Mucosa of descending colon (tissue), 3 donors: Measurements from ENCODE around the gene DUSP2. TPM values are rescaled to one million over a fixed set of nuclear protein-coding genes. Genes with fewer than 3 reads are reported as not detected.

Experiments used
- ATAC-seq: fragments of 200-7000 bp; cut with Tn5 transposase; one replicate; pipeline ENCODE4 v1.9.1; 2020; ENCODE audit warnings: mild to moderate bottlenecking, moderate library complexity
- DNase-seq, 3 donors: peaks; one replicate each; pipeline ENCODE4 v3.0.0-alpha.2; 2020
- H3K36me3 ChIP-seq: fragments of 200-600 bp; one replicate; pipeline ENCODE4 v1.8.0; 2021; ENCODE audit warnings: low read depth, mild to moderate bottlenecking
- H3K4me1 ChIP-seq: fragments of 200-600 bp; one replicate; pipeline ENCODE4 v1.8.0; 2021; ENCODE audit warnings: low read depth, mild to moderate bottlenecking
- H3K4me3 ChIP-seq: fragments of 200-600 bp; one replicate; pipeline ENCODE4 v1.8.0; 2021; ENCODE audit warnings: mild to moderate bottlenecking
- H3K9me3 ChIP-seq: fragments of 200-600 bp; one replicate; pipeline ENCODE4 v1.8.0; 2021; ENCODE audit warnings: mild to moderate bottlenecking
- intact Hi-C, 2 donors: fragments of 100-400 bp; cut with DNase I in 1 of 2; cut with micrococcal nuclease in 1 of 2; formaldehyde crosslinking; loops; one replicate each; pipeline versions ENCODE4 v1.11.0 to v1.11.1; 2022; cut with DNase I, micrococcal nuclease
- long read RNA-seq, 2 donors: library from polyadenylated mRNA; unstranded; transcript quantifications; one replicate each; pipeline ENCODE4 v2.0.0, GENCODE V29; 2019 to 2021
- total RNA-seq, 3 donors: library from RNA; stranded (reverse); fragmentation: NEBNext Ultra II Directional in 2 of 3; extraction: Animal tissue kit (Norgen Biotek cat#: 25700) in 2 of 3; gene quantifications; one replicate each; pipeline versions ENCODE4 v1.2.1 to v1.2.4, GENCODE V29; 2021 to 2023
- TF ChIP-seq, protein P1 (sequence below): fragments of 200-600 bp; IDR thresholded peaks from one replicate; pipeline ENCODE4 v1.8.0; 2022; ENCODE audit warnings: antibody characterized with exemption, mild to moderate bottlenecking
- donor health status: DM: no; HTN: no; CAD: no; lungs with moderate emphysema.
- donor health status: DM: no; HTN: no; CAD: no.
- donor health status: DM: no; HTN: yes; CAD: no.

The DUSP2 gene
- total RNA-seq, result 1 to 10 TPM; 1.5 to 2.3 (median 1.6) TPM
- long read RNA-seq, donor 1, partial matches to known transcripts, result 1 of 8 reads
- long read RNA-seq, donor 1, other reads (novel, unspliced or antisense), result 3 of 8 reads
- long read RNA-seq, donor 2, partial matches to known transcripts, result 1 of 4 reads
- long read RNA-seq, donor 2, other reads (novel, unspliced or antisense), result 0 of 4 reads

- TF ChIP-seq, protein P1, sequence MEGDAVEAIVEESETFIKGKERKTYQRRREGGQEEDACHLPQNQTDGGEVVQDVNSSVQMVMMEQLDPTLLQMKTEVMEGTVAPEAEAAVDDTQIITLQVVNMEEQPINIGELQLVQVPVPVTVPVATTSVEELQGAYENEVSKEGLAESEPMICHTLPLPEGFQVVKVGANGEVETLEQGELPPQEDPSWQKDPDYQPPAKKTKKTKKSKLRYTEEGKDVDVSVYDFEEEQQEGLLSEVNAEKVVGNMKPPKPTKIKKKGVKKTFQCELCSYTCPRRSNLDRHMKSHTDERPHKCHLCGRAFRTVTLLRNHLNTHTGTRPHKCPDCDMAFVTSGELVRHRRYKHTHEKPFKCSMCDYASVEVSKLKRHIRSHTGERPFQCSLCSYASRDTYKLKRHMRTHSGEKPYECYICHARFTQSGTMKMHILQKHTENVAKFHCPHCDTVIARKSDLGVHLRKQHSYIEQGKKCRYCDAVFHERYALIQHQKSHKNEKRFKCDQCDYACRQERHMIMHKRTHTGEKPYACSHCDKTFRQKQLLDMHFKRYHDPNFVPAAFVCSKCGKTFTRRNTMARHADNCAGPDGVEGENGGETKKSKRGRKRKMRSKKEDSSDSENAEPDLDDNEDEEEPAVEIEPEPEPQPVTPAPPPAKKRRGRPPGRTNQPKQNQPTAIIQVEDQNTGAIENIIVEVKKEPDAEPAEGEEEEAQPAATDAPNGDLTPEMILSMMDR, result no peak
- DNase-seq (peak; percentile 79 to 92 (median 87)), ATAC-seq (peak; percentile 77)
- Histone ChIP-seq H3K9me3 (no peaks in the 10 kb centered on the region), H3K4me1 (peaks cover 13% of the 10 kb centered on the region), H3K36me3 (no peaks in the 10 kb centered on the region), H3K4me3 (peak within 1 kb of the TSS; percentile 12)
- intact Hi-C loops, result no loop called here
Measured at GRCh38 chr2:96145036-96145847, at the start of gene DUSP2. DUSP2 (minus strand) TSS chr2:96145440; CDS start chr2:96145354, 86 bp downstream.

GRCh38 chr2:96191937-96192670 is 46.9 kb upstream of the DUSP2 start:
- intact Hi-C loops, result no loop called here
- DNase-seq (no peak), ATAC-seq (no peak)
- Histone ChIP-seq H3K9me3 (no peaks in the 10 kb centered on the region), H3K4me1 (peaks cover 13% of the 10 kb centered on the region), H3K36me3 (peaks cover 19% of the 10 kb centered on the region), H3K4me3 (no peak overlapping the region)
- TF ChIP-seq, protein P1, result no peak

GRCh38 chr2:96188821-96189526 is 43.7 kb upstream of the DUSP2 start:
- no peak overlapping the region for H3K4me3 ChIP-seq
- DNase-seq (no peak), ATAC-seq (no peak)
- no peaks in the 10 kb centered on the region for H3K9me3 ChIP-seq
- H3K4me1 ChIP-seq, result no peaks in the 10 kb centered on the region
- TF ChIP-seq, protein P1, result no peak
- intact Hi-C loops, result no loop called here
- H3K36me3 ChIP-seq, result peaks cover 34% of the 10 kb centered on the region

- peaks cover 15% of the 10 kb centered on the region for H3K36me3 ChIP-seq
- no peak for DNase-seq
- no peak overlapping the region for H3K4me3 ChIP-seq
- H3K4me1 ChIP-seq, result no peaks in the 10 kb centered on the region
- no peaks in the 10 kb centered on the region for H3K9me3 ChIP-seq
- intact Hi-C loops, result no loop called here
- TF ChIP-seq, protein P1, result no peak
- ATAC-seq, result no peak
Measured at GRCh38 chr2:96186562-96186961, 41.3 kb upstream of the DUSP2 start.

DNA sequence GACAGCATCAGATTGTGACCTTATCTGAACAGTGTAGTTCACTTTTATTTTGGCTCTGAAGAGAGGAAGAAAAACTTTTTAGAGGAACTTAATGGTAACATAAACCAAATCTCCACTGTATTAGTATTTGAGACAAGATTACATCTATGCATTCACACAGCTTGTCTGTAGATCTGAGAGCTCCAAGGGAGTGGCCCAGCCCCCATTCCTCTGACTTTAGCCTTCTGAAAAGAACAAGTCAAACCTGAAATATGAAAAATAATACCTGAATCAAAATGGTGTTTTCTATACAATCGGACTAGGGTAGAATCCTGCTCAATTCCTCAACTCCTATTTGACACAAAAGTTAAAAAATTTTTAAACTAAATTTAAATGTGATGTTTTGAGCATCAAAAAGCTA is 40.3 kb upstream of the DUSP2 start:
- Histone ChIP-seq H3K4me3 (no peak overlapping the region), H3K36me3 (peaks cover 15% of the 10 kb centered on the region), H3K4me1 (no peaks in the 10 kb centered on the region), H3K9me3 (no peaks in the 10 kb centered on the region)
- ATAC-seq (no peak), DNase-seq (no peak)
- intact Hi-C loops, result no loop called here
- TF ChIP-seq, protein P1, result no peak
